ENCODE data around the gene MAP2K1.

- TF ChIP-seq, protein P1, sequence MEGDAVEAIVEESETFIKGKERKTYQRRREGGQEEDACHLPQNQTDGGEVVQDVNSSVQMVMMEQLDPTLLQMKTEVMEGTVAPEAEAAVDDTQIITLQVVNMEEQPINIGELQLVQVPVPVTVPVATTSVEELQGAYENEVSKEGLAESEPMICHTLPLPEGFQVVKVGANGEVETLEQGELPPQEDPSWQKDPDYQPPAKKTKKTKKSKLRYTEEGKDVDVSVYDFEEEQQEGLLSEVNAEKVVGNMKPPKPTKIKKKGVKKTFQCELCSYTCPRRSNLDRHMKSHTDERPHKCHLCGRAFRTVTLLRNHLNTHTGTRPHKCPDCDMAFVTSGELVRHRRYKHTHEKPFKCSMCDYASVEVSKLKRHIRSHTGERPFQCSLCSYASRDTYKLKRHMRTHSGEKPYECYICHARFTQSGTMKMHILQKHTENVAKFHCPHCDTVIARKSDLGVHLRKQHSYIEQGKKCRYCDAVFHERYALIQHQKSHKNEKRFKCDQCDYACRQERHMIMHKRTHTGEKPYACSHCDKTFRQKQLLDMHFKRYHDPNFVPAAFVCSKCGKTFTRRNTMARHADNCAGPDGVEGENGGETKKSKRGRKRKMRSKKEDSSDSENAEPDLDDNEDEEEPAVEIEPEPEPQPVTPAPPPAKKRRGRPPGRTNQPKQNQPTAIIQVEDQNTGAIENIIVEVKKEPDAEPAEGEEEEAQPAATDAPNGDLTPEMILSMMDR (IDR thresholded peaks at IDR 0.05): peak; percentile 54 to 98 (median 84)
- TF ChIP-seq POLR2A (IDR thresholded peaks at IDR 0.05): peak in 1 of 2 donors; percentile 72
Observed at GRCh38 chr15:66386204-66387123, at the start of gene MAP2K1.
